ENCODE data around the gene EMX2. TPM values are rescaled to one million over a fixed set of nuclear protein-coding genes. Genes with fewer than 3 reads are reported as not detected.

EMX2 gene
- total and polyA plus RNA-seq, 10 of the 15 experiments (the other 5 are each of a cell fraction or from before 2014, with no cell fraction given) = 0.12 TPM; not detected in 9

DNA sequence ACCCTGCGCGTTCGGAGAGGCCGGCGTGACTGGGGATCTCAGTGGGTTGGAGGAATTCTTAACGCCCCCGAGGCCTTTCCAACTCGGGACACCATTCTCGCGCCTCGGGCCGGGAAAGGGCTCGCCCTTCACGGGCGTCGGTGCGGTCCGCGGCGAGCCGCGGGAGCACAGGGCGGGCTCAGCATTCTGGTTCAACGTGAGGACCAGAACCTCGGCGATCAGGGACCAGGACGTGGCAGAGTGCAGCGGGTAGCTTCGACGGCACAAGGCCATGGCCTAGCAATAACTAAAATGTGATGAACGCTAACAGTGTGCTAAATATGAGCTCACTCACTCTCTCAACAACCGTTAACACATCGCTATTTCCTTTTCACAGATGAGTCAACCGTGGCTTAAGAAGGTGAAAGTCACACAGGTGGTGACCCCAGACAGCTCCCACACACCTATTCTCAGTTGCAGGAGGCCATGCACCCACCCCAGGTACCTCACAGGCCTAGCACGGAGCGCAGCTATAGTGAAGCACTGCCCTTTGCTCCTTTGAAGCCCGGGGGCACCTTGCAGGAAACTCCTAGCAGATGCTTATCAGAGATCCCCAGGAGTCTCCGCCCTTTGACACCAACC, 4.5 kb upstream of the EMX2 start:
- peak; percentile 73 for ATAC-seq
- SMC1A ChIA-PET (ENCODE audit: uncharacterized antibody, unreplicated experiment) = interaction anchor here (0.6 to 3.5 kb wide), 36 partner anchors 9 to 720 kb away, joined by 3 to 30 read pairs (median 5); no protein-coding TSS in a partner anchor
- TF ChIP-seq GATAD2B (conservative IDR thresholded peaks at IDR 0.05; ENCODE audit: low read depth) (0 out of 2 replicates have a peak, but pooled peaks have one; percentile 27), TARDBP (IDR thresholded peaks at IDR 0.05; ENCODE audit: borderline replicate concordance) (no peak), GABPA (IDR thresholded peaks at IDR 0.05; ENCODE audit: low read depth) (no peak), BACH1 (IDR thresholded peaks at IDR 0.05; ENCODE audit: borderline replicate concordance) (no peak), KLF5 (IDR thresholded peaks at IDR 0.05; ENCODE audit: partially characterized antibody) (no peak), MTA2 (IDR thresholded peaks at IDR 0.05; ENCODE audit: low read depth) (peak; percentile 70), ZNF384 (IDR thresholded peaks at IDR 0.05; ENCODE audit: borderline replicate concordance, low read depth, low read length) (no peak), ASH2L (IDR thresholded peaks at IDR 0.05; ENCODE audit: borderline replicate concordance, low read depth) (no peak), NR2C1 (IDR thresholded peaks at IDR 0.05) (peak; percentile 17; the same call in 1 of the 2 replicates), MLLT1 (IDR thresholded peaks at IDR 0.05) (0 out of 2 replicates have a peak, but pooled peaks have one; percentile 25), DPF2 (IDR thresholded peaks at IDR 0.05) (0 out of 2 replicates have a peak, but pooled peaks have one; percentile 29), FOS (IDR thresholded peaks at IDR 0.05; ENCODE audit: borderline replicate concordance, extremely low read depth, insufficient read length) (no peak), MEF2A (IDR thresholded peaks at IDR 0.05; ENCODE audit: insufficient read depth, low read depth, low read length) (no peak), PAX8 (IDR thresholded peaks at IDR 0.05) (no peak), IKZF1 (conservative IDR thresholded peaks at IDR 0.05) (peak; percentile 41)
- TF ChIP-seq, protein P1, sequence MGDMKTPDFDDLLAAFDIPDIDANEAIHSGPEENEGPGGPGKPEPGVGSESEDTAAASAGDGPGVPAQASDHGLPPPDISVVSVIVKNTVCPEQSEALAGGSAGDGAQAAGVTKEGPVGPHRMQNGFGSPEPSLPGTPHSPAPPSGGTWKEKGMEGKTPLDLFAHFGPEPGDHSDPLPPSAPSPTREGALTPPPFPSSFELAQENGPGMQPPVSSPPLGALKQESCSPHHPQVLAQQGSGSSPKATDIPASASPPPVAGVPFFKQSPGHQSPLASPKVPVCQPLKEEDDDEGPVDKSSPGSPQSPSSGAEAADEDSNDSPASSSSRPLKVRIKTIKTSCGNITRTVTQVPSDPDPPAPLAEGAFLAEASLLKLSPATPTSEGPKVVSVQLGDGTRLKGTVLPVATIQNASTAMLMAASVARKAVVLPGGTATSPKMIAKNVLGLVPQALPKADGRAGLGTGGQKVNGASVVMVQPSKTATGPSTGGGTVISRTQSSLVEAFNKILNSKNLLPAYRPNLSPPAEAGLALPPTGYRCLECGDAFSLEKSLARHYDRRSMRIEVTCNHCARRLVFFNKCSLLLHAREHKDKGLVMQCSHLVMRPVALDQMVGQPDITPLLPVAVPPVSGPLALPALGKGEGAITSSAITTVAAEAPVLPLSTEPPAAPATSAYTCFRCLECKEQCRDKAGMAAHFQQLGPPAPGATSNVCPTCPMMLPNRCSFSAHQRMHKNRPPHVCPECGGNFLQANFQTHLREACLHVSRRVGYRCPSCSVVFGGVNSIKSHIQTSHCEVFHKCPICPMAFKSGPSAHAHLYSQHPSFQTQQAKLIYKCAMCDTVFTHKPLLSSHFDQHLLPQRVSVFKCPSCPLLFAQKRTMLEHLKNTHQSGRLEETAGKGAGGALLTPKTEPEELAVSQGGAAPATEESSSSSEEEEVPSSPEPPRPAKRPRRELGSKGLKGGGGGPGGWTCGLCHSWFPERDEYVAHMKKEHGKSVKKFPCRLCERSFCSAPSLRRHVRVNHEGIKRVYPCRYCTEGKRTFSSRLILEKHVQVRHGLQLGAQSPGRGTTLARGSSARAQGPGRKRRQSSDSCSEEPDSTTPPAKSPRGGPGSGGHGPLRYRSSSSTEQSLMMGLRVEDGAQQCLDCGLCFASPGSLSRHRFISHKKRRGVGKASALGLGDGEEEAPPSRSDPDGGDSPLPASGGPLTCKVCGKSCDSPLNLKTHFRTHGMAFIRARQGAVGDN (IDR thresholded peaks at IDR 0.05) = peak; percentile 89

More for the DNA sequence above, 4.5 kb upstream of the EMX2 start:
- Histone ChIP-seq H3K36me3 (ENCODE audit: control insufficient read depth in 2 of 2, insufficient read depth in 2 of 2, low read length in 1 of 2) (no peaks in the 10 kb centered on the region), H3K4me1 (ENCODE audit: control insufficient read depth, insufficient read depth, low read length) (peaks cover 7% of the 10 kb centered on the region), H3K9me3 (replicated peaks; ENCODE audit: control insufficient read depth, insufficient read depth, low read length) (no peaks in the 10 kb centered on the region; the same call in 2 of the 3 replicates), H3K4me3 (no peak overlapping the region), H3K79me2 (ENCODE audit: control insufficient read depth, insufficient read depth, low read length) (no peaks in the 10 kb centered on the region), H3K9ac (ENCODE audit: control insufficient read depth, insufficient read depth, low read length) (no peak overlapping the region), H4K20me1 (ENCODE audit: control insufficient read depth, insufficient read depth) (no peaks in the 10 kb centered on the region), H3K27ac (ENCODE audit: control insufficient read depth, insufficient read depth) (no peak overlapping the region), H3K27me3 (replicated peaks in 1 of 2; ENCODE audit: control insufficient read depth in 2 of 2, insufficient read depth in 2 of 2, low read length in 1 of 2) (peaks cover 14 to 24% of the 10 kb centered on the region in 2 experiments), H3K4me2 (ENCODE audit: control insufficient read depth, insufficient read depth) (peak overlapping the region; percentile 41), H2AFZ (ENCODE audit: control insufficient read depth, low read depth, low read length) (peak overlapping the region; percentile 43)
- ChIA-PET POLR2A (interaction anchor here (0.9 to 1.2 kb wide), 2 partner anchors 102 to 105 kb away, joined by 3 read pairs; no protein-coding TSS in a partner anchor), RAD21 (ENCODE audit: unreplicated experiment) (interaction anchor here (0.6 to 6.7 kb wide), 25 partner anchors 8 to 921 kb away, joined by 3 to 55 read pairs (median 4); no protein-coding TSS in a partner anchor), CTCF (interaction anchor here (0.7 to 3.2 kb wide), 33 partner anchors 9 to 721 kb away, joined by 3 to 31 read pairs (median 4); no protein-coding TSS in a partner anchor)
- DNase-seq (ENCODE audit: low read depth, low spot score) = peak; percentile 16
- WGBS (ENCODE audit: insufficient coverage, insufficient replicate concordance, low lambda C conversion rate, missing lambda C conversion rate) = 26% methylated on average over 38 of the region's 38 CpGs
- BruUV-seq (replicated peaks) = no TSS peak
- no peak for FAIRE-seq
- intact Hi-C loops (cut with micrococcal nuclease; ENCODE audit: unreplicated experiment) = loop anchor here (2.0 to 5.0 kb wide), 3 partner anchors 221 to 703 kb away; no protein-coding TSS in a partner anchor
- in situ Hi-C loops (cut with MboI) = no loop called here

All from GM12878 (cell line).